Adipose tissue (tissue), 3 donors: ENCODE results near the gene TNS3. TPM values are rescaled to one million over a fixed set of nuclear protein-coding genes. Genes with fewer than 3 reads are reported as not detected.

Source experiments
- H3K27ac ChIP-seq: one replicate; pipeline ENCODE4 v1.5.1; 2013; ENCODE audit warnings: low read depth, low read length
- WGBS, 3 donors: extraction: QIAGEN DNeasy Blood & Tissue Kit; methylation state at CpG; one replicate each; pipeline ENCODE4 v1.1.7; 2013; 5-methylcytosine and 5-hydroxymethylcytosine counted together
- polyA plus RNA-seq, 3 donors: library from polyadenylated mRNA; stranded (reverse); fragments of 200-250 nt; gene quantifications; one replicate each; pipeline ENCODE4 v1.2.3, GENCODE V29; 2013
- donor health status: healthy with polysubstance abuse.
- donor health status: Bipolar disorder and iron deficiency.
- donor health status: healthy.

Gene TNS3
- polyA plus RNA-seq, 3 donors = 23.2 to 45.4 (median 27.0) TPM

GRCh38 chr7:47485640-47486435 lies 96.1 kb downstream of the TNS3 start:
- no peak overlapping the region for H3K27ac ChIP-seq
- 54 to 82% (median 76%) methylated on average over 9 of the region's 9 CpGs for WGBS, 3 donors

- WGBS, 3 donors = 58 to 92% (median 92%) methylated on average over 17 of the region's 17 CpGs
- H3K27ac ChIP-seq = no peak overlapping the region
These were observed 96.8 kb downstream of the TNS3 start for GRCh38 chr7:47484923-47485639.

- no peak overlapping the region for H3K27ac ChIP-seq
- WGBS, 3 donors = 85 to 96% (median 85%) methylated on average over 7 of the region's 7 CpGs
These were observed 97.5 kb downstream of the TNS3 start for GRCh38 chr7:47484457-47484856.

- 88 to 91% (median 89%) methylated on average over 16 of the region's 16 CpGs for WGBS, 3 donors
- no peak overlapping the region for H3K27ac ChIP-seq
These were observed 98.2 kb downstream of the TNS3 start for GRCh38 chr7:47483604-47484273.

DNA sequence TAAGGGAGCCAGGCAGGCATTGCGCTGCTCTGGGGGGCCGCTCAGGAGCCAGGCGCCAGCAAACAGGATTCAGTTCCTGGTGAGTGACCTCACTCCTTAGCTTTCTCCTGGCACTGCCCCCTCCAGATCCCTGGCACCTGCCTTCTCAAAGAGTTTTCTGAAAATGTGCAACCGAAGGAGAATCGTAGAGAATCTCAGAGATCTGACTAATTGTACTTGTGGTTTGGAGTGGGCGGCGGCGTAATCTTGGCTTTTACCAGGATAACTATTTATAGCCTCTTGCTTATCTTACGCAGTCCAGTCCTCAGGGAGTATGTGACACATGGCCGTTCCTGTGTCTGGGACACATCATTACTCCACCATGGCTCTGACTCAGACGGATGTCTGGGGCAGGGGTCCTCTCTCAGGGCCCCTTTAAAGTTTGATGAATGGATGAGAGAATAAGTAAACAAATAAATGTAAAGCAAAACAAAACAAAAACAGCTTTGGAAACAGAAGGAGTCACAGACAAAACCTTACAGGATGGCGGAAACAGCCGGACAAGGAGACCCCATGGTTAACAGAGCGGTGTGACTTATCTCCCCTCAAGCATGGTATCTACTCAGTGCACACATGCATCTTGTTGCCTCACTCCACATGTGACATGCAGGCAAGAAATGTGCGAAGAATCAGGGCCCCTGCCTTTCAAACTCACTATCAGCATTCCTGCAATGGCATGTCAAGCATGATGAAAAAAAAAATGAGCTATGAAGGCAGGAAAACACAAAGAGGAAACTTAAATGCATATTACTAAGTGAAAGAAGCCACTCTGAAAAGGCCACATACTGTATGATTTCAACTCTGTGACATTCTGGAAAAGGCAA lies 99.7 kb downstream of the TNS3 start:
- H3K27ac ChIP-seq = no peak overlapping the region
- 34 to 47% (median 44%) methylated on average over 15 of the region's 15 CpGs for WGBS, 3 donors

DNA sequence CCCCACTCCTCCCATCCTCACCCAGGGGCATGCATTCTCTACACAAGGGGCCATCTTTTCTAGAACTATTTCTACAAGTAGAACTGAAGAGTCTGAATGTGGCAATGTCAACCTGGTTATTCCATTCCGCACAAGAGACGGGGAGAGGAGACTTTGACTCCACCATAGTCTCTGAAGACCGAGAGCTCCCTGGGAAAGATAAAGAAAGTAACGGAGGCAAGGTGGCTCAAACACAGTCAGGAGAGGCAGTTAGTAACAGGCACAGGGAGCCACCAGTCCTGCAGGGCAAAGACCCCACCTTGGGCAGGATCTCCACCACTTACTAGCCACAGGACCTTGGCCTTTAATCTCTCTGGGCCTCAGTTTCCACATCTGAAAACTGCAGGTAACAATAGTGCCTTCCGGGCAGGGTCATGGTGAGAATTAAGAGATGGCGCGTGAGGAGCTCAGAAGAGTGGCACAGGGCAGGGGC lies 100.3 kb downstream of the TNS3 start:
- no peak overlapping the region for H3K27ac ChIP-seq
- WGBS, 3 donors = 88 to 96% (median 94%) methylated on average over 7 of the region's 7 CpGs

- WGBS, 3 donors = 75 to 93% (median 92%) methylated on average over 12 of the region's 12 CpGs
- H3K27ac ChIP-seq = no peak overlapping the region
These were observed 101.1 kb downstream of the TNS3 start for GRCh38 chr7:47480576-47481538.

DNA sequence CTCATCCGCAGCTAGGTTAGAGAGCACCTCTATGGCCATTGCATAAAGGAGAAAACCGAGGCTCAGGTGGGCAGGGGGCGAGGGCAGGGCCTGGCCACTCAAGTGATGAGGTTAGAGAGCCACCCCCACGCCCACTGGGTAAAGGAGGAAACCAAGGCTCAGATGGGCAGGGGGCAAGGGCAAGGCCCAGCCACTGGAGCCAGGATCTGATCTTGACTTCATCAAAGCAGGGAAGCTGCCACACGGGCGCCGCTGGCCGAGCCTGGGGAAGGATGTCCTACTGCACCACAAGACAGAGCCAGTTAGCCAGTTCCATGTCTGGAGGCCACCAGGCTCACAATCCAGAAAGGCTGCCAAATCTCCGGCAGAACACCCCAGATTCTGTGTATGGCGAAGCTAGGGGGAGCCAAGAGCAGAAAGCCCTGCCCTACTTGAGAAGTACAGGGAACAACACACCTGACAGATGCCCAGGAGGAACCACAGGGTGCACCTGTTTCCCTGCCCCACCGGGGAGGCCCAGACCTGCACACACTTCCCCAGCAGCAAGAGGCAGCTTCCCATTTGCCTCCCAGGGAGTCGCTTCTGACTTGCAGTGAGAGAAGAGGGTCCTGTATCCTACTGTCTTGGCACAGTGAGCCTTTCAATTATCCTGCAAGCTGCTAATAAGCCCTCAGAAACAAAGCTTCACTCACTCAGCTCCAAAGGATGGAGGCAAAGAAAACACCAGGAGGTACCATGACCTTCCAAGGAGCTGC lies 101.9 kb downstream of the TNS3 start:
- WGBS, 3 donors = 76 to 86% (median 83%) methylated on average over 12 of the region's 12 CpGs

DNA sequence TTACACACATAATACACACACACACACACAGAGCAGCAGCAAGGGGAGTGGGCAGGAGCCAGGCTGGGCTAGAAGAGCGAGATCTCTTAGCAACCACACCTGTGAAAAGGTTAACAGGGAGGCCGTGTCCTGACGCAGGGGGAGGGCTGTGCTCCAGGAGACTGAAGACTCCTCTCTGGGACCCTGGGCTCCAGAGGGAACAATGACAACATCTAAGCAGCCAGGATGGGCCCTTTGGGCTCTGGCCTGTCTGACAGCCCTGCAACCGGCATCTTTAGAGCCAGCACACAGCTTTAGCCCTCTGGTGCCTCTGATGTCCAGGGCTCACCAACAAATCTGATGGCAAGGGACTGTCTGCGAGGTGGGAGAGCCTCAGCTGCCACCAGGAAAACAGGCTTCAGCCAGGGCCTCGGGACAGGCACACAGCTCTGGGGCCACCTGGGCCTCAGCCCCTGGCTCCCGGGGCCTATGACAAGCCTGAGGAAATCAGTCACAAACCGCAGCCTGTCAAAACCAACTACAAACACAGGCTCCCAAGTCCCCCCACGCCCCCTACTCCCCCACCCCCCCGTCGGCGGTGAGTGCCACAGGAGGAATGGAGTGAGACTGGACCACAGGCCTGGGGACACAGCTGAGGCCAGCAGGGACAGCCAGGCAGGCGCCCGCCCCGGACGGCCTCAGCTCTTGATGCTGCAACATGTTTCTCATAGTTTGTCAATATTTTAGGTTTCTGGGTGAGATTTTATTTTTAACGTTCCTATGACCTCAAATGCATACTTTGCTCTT lies 102.8 kb downstream of the TNS3 start:
- H3K27ac ChIP-seq = no peak overlapping the region
- WGBS, 3 donors = 56 to 70% (median 69%) methylated on average over 17 of the region's 17 CpGs

More for the DNA sequence above, 101.9 kb downstream of the TNS3 start:
- H3K27ac ChIP-seq = no peak overlapping the region

DNA sequence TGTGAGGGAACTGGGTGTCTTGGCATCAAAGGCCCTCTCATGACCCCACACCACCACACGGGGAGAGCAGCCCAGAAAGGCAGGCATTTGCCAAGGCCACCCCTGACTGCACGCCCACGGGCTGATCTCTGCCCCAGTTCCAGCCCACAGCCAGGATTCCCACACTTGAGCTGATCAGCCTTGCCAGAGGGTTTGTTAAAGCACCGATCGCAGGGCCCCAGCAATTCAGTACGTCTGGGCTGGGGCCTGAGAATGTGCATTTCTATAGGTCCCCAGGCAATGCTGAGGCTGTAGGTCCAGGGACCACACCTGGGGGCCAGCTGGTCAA lies 103.9 kb downstream of the TNS3 start:
- no peak overlapping the region for H3K27ac ChIP-seq
- 22 to 39% (median 39%) methylated on average over 6 of the region's 6 CpGs for WGBS, 3 donors

DNA sequence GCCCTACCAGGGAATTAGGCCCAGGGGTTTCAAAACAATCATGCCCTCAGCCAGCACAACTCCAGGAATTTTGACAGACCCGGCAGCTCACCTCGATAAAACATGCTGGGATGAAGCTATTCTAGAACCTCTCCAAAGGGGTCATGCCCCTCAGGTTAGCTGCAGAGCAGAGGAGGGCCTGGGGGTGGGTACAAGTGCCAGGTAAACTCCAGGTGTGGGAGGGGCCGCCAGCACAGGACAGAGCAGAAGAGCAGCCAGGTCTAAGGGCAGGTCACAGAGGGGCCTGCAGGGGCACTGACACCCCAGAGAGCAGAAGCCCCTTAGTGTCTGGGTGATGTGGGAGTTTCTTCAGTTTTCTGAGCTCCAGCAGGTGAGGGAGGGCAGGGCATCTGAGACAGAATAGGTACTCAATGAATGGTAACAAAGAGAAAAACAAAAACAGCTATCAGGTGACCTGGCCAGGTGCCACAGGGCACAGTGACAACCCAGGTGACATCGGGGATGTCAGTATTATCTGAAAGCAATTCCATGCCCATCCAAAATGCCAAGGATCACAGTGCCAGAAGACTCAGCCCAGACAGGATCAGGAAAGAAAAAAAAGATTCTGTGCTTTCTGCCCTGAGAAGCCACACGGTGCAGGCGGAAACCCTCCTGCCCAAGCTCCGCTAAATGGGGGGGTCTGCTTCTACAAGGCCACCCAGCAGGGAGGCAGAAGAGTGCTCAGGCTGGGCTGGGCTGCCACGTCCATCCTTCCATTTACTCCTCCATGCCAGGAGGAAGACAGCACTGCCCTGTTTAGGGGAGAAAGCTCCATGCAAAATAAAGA lies 104.5 kb downstream of the TNS3 start:
- no peak overlapping the region for H3K27ac ChIP-seq

GRCh38 chr7:47475880-47476227 lies 106.1 kb downstream of the TNS3 start:
- no peak overlapping the region for H3K27ac ChIP-seq

More for the DNA sequence above, 104.5 kb downstream of the TNS3 start:
- 40 to 76% (median 76%) methylated on average over 8 of the region's 8 CpGs for WGBS, 3 donors

DNA sequence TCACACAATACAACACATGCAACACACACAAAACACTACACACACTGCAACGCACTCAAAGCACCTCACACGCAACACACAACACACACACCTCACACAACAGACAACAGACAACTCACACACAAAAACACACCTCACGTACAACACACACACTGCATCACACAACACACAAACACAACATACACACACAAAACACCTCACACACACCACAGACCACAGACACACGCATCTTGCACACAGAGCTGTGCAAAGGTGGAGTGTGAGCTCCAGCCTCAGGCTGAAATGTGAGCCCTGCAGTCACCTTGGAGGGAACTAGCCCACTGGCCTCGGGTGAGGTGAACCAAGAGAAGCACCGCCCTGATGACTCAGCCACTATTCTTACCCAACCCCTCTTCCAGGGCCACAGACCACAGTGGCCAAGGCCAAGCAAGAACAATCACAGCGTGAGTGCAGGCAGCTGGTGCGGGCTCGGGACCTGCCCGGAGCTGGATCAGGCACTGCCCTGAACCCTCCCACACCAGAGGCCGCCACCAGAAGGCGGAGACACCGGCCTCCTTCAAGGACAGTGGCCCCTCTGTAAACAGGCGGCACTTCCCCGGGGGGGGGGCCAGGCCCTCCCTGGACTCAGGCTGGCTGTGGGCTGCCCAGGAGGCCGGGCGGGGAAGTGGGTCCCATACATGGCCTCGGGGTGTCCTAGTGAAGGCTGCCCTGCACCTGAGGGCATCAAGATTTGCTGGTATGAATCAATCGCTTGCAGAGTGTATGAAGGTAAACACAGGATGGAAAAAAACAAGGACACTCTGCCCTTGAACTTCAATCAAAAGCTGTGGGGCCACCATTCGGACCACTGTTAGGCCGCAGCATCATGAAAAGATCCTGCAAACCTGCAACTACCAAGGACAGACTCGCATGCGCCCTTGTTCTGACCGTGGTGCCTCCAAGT lies 106.7 kb downstream of the TNS3 start:
- WGBS, 3 donors = 32 to 58% (median 57%) methylated on average over 24 of the region's 24 CpGs
- no peak overlapping the region for H3K27ac ChIP-seq

More at GRCh38 chr7:47475880-47476227, 106.1 kb downstream of the TNS3 start:
- 75 to 93% (median 92%) methylated on average over 7 of the region's 7 CpGs for WGBS, 3 donors
